Breast epithelium (tissue), 3 donors: ENCODE results near the gene PCBP4.

ENCODE experiments used
- CTCF ChIP-seq, 3 donors: fragments of 450-650 bp; IDR thresholded peaks; one replicate each; pipeline ENCODE4 v1.5.1; 2016 to 2017; ENCODE audit warnings: antibody characterized with exemption in 3 of 3, mild to moderate bottlenecking in 3 of 3, moderate library complexity in 3 of 3
- POLR2AphosphoS5 ChIP-seq, 3 donors: sonication (generic); formaldehyde crosslinking; IDR thresholded peaks; one replicate each; pipeline ENCODE4 v1.6.1; 2017; ENCODE audit warnings: antibody characterized with exemption in 3 of 3

DNA sequence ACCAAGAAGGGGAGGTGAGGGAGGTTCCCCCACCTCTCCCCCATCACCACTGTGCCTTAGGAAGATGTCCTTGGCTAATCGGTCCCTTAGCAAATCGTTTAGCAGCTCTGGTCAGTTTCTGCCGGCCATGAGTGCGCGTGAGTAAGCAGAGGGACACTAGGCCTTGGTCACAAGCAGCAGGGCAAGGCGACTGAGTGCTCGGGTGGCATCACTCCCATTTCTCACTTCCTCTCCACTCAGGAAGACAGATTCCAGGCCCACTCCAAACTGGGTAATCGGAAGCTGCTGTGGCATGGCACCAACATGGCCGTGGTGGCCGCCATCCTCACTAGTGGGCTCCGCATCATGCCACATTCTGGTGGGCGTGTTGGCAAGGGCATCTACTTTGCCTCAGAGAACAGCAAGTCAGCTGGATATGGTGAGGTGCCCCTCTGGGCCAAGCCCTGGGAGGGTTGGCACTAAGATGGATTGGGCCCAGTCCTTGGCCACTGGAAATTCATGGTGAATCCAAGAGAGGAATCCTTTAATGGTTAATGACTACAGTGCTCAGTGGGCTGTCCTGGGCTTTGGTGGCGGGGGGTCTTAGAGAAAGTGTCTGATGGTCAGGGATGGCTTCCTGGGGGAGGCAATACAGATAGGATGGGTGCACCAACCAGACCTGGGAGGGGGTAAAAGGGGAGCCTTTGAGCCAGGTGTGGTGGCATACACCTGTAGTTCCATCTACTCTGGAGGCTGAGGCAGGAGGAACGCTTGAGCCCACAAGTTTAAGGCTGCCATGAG is 21.1 kb downstream of the PCBP4 start:
- TF ChIP-seq CTCF (IDR thresholded peaks at IDR 0.05) (no peak), POLR2AphosphoS5 (IDR thresholded peaks at IDR 0.05) (no peak)
